Stimulated activated CD8-positive, alpha-beta memory T cell treated with anti-CD3 and anti-CD28 coated beads, Interleukin-15, amount 100 ng/mL, for 24 hours (primary cell): ENCODE measurements around the gene RSAD2.

Experiments used
- DNase-seq: peaks from one replicate; pipeline ENCODE4 v3.0.0-alpha.2; 2020; ENCODE audit warnings: low read depth

The RSAD2 gene

DNA sequence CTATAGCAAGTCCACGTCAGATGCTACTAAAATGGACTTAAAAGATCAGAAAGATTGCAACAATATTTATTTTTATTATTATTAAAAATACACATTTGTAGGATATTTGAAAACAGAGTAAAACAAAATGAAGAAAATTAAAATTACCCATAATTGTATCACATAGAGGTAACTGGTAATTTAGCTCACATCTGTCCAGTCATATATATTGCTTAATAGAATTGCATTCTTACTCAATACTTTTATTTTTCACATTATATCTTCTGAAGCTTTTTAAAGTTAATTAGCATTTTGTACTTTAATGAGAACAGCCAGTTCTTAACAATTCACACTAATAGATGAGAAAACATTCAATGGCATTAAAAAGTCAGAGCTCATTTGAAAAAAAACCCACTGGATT is 28.1 kb downstream of the RSAD2 start:
- no peak for DNase-seq

DNA sequence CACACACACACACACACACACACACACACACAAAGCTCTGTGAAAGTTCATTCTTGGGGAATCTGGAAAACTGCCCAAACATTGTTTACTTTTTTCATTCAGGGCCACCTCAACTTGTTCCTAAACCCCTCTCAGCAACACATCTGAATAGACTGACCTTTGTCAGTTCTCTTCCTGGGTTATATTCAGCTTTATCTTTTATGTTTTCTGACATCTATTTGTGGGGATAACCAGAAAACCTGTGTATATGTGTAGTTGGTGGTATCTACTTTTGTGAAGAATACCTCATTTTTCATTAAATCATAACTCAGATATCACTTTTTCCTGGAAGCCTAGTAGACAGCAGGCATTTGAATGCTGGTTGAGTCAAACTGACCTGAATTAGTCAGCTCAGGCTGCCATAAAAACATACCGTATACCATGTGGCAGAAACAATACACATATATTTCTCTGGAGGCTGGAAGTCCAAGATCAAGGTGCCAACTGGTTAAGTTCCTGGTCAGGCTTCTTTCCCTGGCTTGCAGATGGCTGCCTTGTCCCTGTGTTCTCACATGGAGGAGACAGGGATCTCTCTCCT is 28.7 kb downstream of the RSAD2 start:
- DNase-seq: no peak

DNA sequence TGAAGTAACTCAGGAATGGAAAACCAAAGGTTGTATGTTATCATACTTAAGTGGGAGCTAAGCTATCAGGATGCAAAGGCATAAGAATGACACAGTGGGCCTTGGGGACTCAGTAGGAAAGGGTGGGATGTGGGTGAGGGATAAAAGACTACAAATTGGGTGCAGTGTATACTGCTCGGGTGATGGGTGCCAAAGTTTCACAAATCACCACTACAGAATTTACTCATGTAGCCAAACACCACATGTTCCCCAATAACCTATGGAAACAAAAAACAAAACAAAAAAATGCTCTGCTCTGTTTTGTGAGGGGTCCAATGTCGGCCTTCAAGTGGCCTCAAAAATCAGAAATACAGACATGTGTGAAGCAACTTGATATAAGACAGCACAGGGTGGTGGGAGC is 30.7 kb downstream of the RSAD2 start:
- no peak for DNase-seq

DNA sequence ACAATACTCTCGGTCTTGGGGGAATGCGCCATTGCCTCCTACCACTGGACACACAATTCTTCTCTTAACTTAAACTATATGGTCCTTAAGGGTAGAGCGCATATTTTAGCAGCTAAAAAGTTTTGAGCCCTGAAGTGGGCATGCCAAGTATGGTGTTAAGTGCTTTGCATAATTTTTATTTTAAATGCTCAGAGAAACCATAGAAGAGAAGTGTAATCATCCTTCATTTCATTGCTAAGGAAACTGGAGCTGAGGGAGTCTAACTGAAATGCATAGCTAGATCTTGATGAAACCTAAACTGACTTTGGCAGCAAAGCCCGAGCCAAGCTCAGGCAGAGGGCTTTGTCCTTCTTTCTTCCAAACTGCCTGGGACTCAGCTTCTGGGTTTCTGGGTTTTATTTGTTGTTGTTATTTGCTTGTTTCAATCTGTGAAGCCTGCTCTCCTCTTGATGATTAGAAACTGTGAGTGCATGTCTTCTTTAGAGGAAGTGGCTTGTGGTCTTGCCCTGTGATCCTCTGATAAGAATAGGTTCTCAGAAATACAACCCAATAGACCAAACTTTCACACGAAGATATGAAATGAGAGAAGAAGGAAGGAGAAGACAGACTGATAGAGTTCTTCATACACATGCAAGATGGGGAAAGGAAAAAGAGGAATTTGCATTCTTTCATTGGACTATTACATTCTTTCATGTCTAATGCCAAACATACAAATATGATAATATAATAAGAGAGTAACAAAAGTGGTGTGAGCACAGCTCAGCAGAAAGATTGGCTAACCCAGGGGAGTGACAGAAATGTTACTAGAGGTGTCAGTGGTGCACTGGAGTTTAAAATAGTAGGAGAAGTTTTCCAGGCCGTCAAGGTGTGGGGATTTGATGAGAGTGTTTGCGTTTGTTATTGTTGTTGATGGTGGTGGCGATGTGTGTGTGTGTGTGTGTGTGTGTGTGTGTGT is 32.1 kb downstream of the RSAD2 start:
- no peak for DNase-seq

DNA sequence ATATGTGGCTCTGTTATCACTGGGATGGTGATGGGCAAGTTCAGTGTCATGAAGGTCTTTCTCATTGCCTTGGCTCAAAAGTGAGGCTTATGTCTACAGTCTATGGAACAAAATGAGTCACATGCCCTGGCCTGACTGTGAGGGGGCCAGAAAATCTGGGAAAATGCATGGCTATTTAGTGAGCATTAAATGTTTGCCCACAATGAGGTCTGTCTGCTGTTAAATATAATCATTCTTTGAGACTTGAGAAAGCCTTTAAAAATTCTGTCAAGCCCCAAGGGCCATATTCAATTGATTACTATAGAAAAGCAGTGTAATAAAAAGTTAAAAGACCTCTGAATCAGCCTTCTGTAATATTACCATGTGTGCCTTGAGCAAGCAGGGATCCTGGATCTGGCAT is 34.1 kb downstream of the RSAD2 start:
- DNase-seq: no peak

DNA sequence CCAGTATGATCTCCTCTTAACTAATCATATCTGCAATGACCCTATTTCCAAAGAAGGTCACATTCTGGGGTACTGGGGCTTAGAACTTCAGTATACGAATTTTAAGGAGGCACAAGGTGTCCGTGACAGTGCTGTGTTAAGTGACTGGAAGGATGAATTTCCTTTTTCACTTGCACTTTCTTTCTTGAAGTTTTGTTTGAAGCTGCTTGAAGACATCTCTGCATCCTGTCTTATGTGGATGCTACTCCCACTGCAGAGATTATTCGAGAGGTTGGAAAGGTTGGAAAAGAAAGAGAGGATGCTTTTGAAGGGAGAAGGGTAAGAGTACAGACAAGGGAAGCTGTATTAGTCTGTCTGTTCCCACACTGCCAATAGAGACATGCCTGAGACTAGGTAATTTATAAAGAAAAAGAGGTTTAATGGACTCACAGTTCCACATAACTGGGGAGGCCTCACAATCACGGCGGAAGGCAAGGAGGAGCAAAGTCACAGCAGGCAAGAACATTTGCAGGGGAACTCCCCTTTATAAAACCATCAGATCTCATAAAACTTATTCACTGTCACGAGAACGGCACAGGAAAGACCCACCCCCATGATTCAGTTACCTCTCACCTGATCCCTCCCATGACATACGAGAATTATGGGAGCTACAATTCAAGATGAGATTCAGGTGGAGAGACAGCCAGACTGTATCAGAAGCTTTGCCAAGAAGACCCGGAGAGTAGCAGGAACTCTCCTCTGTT is 36.0 kb downstream of the RSAD2 start:
- no peak for DNase-seq

DNA sequence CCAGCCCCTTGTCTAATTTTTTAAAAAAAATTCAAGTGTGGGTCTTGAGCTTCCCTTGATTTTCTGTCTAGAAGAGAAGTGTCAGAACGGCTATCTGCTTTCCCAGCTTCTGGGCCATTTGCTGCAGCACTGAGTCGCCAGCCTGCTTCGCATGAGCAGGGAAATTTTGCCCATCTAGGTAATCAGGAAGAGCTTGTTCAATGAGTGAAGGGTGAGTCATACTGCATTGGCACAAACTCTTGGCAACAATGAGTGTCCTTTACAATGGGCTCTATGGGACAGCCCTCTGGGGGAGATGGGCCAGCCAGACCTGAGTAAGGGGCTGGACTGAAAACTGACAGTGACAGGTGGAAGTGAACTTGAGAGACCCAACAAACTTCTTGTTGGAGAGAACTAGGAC is 37.3 kb downstream of the RSAD2 start:
- no peak for DNase-seq

DNA sequence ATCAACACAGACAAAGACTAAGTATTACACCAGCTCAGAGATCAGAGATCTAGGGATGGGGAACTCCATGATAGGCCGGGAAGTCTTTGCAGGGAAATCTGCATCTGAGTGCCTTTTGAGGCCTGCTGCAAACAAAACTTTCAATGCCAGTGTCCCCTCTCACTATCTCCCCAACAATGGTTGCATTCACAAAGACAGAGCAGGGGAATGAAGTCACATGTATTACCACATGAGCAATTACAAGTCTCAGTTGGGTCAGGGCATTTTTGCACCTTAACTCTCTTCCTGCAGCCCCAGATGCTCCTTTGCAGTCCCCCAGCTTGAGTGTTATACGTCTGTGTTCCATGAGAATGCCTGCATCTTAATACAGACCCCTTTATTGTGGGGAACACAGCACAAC is 37.8 kb downstream of the RSAD2 start:
- no peak for DNase-seq

DNA sequence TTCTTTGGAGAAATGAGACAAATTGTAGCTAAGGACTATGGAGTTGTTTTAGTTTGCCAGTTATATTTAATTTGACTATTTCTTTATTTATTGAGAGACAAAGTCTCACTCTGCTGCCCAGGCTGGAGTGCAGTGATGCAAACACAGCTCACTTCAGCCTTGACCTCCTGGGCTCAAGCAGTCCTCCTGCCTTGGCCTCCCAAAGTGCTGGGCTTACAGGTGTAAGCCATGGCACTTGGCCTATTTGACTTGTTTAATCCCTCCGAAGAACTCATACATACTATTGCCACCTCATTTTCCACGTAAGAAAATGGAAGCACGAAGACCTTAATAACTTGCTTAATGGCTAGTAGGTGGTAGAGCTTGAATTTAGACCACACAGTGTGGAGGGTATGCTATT is 38.6 kb downstream of the RSAD2 start:
- no peak for DNase-seq

DNA sequence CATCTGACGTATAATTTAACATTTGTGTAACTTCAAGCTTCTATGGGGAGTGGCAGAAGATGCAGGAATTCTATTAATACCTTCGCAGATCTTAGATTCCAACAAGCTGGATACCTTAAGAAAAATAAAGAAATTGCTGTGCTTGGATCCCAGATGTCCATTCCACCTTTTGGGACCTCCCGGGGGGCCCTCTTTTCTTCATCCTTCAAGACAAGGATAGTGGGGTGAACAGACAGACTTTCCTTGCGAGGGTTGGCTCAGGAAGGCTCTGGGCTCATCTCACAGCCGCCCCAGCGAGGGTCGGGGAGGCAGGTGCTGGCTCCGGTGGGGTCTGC is 39.1 kb downstream of the RSAD2 start:
- no peak for DNase-seq

DNA sequence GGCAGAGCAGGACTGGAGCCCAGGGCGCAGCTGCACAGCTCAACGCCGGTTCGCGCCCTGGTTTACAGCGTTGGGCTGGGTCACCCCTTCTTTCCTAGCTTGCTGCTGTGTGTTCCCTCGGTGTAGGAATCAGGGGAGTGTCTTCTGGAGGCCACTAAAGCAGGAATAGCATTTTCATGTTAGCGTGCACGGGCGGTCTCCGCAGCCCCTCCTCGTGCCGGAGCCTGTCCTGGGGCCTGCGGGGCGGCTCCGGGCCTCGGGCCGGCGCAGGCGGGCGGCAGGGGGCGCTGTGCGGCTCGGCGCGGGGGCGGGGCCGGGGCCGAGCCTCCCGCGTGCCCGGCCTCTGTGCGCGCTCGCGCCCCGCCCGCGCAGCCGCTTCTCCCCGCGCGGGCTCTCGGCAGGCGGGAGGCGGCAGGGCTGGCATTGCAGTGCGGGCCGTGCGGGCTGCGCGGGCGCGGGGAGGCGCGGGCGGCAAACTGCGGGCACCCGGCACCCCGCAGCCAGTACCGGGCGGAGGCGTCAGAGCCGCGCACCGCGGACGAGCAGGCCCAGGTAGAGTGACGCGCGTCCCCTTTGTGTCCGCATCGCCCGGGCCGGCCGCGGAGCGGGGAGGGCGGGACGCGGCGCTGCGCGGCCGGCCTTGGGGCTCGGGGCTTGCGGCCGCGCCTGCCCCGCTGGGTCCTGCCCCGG is 39.6 kb downstream of the RSAD2 start, which contains the start of gene RNF144A:
RNF144A (plus strand) TSS at position 342 of the 690 bp plus-strand sequence. CDS start 79,515 bp downstream, outside the sequence.
- peak; percentile 68 for DNase-seq

DNA sequence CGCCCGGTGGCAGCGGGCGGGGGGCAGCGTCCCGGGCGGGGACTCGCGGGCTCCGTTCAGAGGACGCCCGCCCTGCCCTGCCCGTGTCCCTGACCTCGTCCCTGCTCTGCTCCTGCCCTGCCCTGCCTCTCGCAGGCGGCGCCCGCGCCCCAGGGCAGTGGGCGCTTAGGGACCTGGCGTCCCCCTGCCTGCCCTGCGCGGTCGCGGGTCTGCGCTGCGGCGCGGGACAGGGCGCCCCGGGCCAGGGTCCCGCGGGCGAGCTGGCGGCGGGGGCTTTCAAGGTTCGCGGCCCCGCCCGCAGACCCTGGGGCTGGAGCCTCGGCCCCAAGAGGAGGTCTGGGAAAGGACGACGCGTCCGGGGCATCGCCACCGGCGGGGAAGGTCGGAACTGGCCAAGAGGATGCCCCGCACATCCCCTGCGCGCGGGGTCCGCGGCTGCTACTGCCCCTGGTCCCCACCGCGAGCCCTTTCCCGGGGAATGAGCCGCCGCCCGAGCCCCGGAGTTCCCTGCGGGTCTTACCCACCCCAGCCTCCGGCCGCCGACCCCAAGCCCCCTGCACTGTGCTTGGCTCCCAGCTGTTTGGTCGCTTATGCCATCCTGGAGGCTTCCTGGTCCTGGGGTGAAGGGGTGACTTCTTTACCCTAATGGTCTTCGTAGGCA is 40.3 kb downstream of the RSAD2 start:
- DNase-seq: no peak

DNA sequence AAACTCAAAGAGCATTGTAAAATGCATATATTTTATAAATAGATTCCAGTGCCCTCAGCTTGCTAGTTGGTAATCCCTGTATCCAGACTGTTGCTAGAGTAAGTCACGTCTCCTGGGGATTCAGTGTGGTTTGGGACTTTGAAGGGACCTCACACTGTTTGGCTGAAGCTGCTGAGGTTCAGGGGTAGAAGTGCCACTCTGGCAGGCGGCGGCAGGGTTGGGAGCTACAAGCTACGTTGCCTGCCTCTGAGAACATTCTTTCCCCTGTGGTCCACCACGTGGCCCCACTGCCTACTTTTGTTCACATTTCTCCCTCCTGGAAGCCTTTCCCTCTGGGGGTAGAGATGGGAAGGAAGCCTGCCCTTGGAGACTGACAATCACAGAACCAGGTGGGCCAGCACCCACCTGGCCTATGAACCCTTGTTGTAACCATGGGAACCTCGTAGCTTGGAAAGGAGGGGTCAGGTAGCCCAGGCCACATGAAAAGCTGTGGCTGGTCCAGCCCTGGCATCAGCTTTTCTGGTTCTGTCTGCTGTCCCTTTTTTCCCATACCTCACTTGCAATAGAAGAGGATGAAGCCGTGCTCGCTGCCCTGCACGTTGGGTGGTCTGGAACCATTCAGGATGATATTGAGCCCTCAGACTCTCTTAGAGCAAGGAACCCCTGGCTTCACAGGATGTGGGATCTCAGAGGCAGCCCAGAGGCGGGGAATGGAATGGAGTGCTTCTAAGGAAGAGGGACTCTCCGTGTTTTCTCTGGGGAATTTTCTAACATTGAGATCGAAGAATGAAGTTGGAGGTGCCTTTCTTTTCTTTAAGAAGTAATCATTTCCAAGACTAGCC is 42.5 kb downstream of the RSAD2 start:
- DNase-seq: no peak

DNA sequence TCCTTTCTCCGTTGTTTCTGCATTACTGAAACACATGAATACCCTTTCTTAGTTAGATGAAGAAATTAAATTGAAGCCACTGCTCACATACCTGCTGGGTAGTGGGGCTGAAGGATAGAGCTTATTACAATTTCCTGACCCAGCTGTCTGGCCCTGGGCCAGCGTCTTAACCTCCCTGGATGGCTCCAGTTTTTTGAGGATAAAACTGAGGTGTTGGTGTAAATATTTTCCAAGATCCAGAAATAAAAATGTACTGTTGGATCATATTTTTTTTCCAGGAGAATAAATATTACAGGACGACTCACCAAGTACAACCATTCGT is 43.1 kb downstream of the RSAD2 start:
- no peak for DNase-seq

DNA sequence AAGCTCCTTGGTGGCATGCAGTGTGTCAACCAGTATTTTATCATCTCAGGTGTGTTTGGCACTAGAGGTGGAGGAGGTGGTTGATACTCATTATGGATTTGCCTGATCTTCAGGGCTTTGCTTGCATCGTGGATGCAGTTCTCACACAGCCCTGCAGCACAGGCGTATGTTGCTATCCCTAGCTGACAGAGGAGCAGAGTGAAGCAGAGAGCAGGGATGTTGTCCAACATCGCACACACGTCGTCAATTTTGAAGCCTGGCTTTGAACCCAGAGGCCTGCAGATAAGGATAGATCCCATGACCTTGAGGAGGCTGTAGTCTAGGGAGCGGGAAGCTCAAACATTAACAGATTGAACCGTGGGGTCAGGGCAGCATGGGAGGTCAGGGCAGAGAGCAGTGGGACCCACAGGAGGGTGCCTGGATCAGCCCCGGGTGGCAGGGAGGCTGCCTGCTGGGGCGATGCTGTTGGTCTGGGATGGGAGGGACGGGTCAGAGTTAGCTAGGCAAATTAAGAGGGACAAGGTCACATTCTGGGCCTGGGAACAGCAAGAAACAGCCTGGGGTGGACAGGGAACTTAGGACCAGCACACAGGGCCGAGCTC is 43.8 kb downstream of the RSAD2 start:
- no peak for DNase-seq

DNA sequence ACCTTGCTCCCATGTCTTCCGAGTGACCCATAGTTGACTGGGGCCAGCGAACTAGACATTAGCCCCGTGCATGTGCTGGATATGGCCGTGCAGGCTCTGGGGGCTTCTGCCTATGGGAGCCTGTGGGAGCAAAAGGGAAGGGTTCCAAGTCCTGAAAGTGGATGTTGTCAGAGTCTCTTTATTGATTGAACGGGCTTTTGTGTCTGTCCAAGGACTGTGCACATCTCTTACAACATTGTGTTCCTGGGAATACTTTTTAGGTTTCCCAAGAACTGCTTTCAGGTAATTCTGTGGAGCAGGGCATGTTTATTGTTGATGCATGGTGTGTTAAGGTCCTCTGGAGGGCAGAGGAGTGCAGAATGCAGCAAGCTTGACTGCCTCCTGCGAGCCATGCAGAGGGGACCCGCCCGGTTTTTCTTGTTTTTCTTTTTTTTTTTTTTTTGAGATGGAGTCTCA is 44.7 kb downstream of the RSAD2 start:
- no peak for DNase-seq

DNA sequence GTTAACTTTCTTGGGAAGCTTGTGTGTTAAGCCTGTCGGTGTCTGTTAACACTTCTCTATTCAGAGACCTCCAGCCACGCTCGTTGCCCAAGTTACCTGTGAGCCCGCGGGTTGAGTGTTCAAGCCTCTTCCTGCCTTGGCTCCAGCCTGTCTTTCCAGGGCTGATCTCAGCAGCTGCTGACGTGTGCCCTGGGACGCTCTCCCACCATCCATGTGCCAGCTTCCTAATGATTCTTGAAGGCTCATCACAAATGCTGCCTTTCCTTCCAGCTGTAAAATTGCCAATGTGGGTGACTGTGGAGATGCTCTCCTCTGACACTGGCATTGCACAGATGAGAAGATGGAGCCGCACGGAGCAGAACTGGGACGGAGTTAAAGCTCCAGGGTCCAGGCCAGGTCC is 45.7 kb downstream of the RSAD2 start:
- no peak for DNase-seq

DNA sequence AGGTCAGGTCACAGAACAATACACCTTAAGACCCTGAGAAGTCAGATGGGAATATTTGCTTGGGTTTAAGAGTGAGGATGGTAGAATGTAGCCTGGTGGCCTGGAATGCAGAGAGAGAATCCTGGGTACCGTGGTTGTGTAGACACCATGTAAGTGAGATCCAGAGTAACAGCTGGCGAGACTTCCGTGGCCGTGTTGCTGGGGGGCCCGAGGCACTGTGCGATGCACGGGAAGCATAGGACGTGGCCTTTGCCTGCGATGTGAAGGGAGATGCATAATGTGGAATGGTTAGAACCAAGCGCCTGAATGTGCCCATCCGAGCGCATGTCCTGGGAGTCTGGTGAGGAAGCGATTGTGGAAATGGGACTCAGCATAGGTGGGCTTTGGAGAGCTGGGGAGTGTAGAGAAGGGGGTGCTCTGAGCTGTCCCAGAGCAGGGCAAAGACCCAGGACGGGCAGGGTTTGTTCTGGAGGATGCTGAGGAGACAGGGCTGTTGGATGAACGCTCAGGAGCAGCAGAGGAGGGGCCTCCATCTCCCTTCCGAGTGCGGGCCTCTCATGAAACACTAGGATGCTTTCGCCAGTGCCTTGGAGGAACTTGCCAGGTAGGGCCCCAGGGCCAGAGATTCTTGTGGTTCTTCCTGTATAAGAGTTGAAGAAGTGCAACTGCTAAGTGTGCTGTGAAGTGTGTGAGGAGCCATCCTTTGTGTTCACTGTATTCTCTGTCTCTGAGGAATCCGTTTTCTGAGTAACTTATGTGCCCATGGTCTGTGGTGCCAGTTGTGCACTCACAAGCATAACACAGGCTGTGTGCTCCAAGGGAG is 46.7 kb downstream of the RSAD2 start:
- DNase-seq: no peak

DNA sequence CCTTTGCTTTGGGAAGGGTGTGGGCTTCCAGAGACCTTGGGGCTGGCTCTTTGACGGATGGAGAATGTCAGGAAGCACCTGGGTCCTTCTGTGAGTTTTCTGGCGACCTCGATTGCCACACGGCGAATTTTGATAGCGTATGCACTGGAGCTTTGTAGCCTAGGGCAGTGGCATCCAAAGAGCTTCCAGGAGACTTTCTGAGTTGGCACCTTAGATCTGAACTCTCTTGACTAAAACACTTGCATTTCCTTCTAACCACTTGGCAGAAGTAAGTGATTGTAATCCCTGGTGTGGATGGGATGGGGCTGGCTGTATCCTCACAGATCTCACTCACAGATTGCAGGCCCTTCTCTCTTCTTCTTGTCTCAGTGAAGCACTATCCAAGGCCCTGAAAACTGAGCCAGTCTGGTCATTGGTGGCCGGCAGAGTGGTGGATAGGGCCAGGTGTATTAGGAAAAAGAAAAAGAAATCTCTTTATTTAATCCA is 47.4 kb downstream of the RSAD2 start:
- no peak for DNase-seq
